SK-N-SH (cell line): ENCODE results near the gene GLIPR1L2.

ENCODE experiments used
- CTCF ChIP-seq: fragments of 200-600 bp; sonication (generic); IDR thresholded peaks from 2 replicates; pipeline ENCODE4 v1.6.1; 2017; ENCODE audit warnings: antibody characterized with exemption, mild to moderate bottlenecking, moderate library complexity
- EZH2phosphoT487 ChIP-seq: fragments of 200-600 bp; sonication (generic); IDR thresholded peaks from 2 replicates; pipeline ENCODE4 v1.6.1; 2017; ENCODE audit warnings: low read depth, mixed run types, mild to moderate bottlenecking, antibody characterized with exemption, moderate library complexity, borderline replicate concordance
- FOSL2 ChIP-seq: IDR thresholded peaks from 2 replicates; pipeline ENCODE4 v1.4.0; 2012; ENCODE audit warnings: low read depth, mild to moderate bottlenecking, moderate library complexity, borderline replicate concordance
- GATA2 ChIP-seq: sonication (generic); formaldehyde crosslinking; IDR thresholded peaks from 2 replicates; pipeline ENCODE4 v1.5.0; 2020; ENCODE audit warnings: mild to moderate bottlenecking, missing genetic modification reagents
- MAX ChIP-seq: IDR thresholded peaks from 2 replicates; pipeline ENCODE4 v1.4.0; 2012; ENCODE audit warnings: low read depth
- NFIC ChIP-seq: IDR thresholded peaks from 2 replicates; pipeline ENCODE4 v1.4.0; 2012; ENCODE audit warnings: borderline replicate concordance
- PBX3 ChIP-seq: IDR thresholded peaks from 2 replicates; pipeline ENCODE4; 2012
- POLR2AphosphoS5 ChIP-seq: IDR thresholded peaks from 2 replicates; pipeline ENCODE4 v1.6.1; 2012; ENCODE audit warnings: low read depth, low read length
- RAD21 ChIP-seq: IDR thresholded peaks from 2 replicates; pipeline ENCODE4 v1.6.1; 2012; ENCODE audit warnings: mild to moderate bottlenecking, low read length
- RCOR1 ChIP-seq: fragments of 150-350 bp; IDR thresholded peaks from 2 replicates; pipeline ENCODE4 v1.6.1; 2017; ENCODE audit warnings: antibody characterized with exemption, low read length
- REST ChIP-seq: IDR thresholded peaks from 2 replicates; pipeline ENCODE4 v1.6.1; 2012; ENCODE audit warnings: mild to moderate bottlenecking, low read depth, low read length, moderate library complexity
- TAF1 ChIP-seq: IDR thresholded peaks from 2 replicates; pipeline ENCODE4 v1.6.1; 2012; ENCODE audit warnings: low read depth, mild to moderate bottlenecking, low read length, moderate library complexity, borderline replicate concordance
- YY1 ChIP-seq: IDR thresholded peaks from 2 replicates; pipeline ENCODE4 v1.4.0; 2012; ENCODE audit warnings: low read depth, mild to moderate bottlenecking
- ZBTB33 ChIP-seq: IDR thresholded peaks from 2 replicates; pipeline ENCODE4 v1.4.0; 2012; ENCODE audit warnings: low read depth, borderline replicate concordance

GRCh38 chr12:75455839-75456238 lies 65.0 kb downstream of the GLIPR1L2 start:
- TF ChIP-seq FOSL2 (no peak), CTCF (no peak), RCOR1 (no peak), REST (no peak), EZH2phosphoT487 (no peak), PBX3 (no peak), POLR2AphosphoS5 (no peak), NFIC (no peak), MAX (no peak), GATA2 (no peak), TAF1 (no peak), RAD21 (no peak), ZBTB33 (no peak), YY1 (no peak)
